ENCODE measurements around the gene ADGRL2.
"Not testable (repeated sequence)": the region's sequence is repeated elsewhere in the genome, so short reads cannot be mapped to it uniquely, and the experiment has no call there.

The ADGRL2 gene

GRCh38 chr1:81850495-81850894, 49.8 kb downstream of the ADGRL2 start:
- no peak for DNase-seq

GRCh38 chr1:81851217-81851616, 50.5 kb downstream of the ADGRL2 start:
- DNase-seq: no peak

- no peak for DNase-seq
These were observed 52.2 kb downstream of the ADGRL2 start for GRCh38 chr1:81852961-81853360.

GRCh38 chr1:81867235-81867634, 66.5 kb downstream of the ADGRL2 start:
- no peak for DNase-seq

- no peak for DNase-seq
These were observed 68.6 kb downstream of the ADGRL2 start for GRCh38 chr1:81869307-81869706.

- not testable (repeated sequence) for DNase-seq
These were observed 70.4 kb downstream of the ADGRL2 start for GRCh38 chr1:81871091-81871490.

- no peak for DNase-seq
These were observed 73.2 kb downstream of the ADGRL2 start for GRCh38 chr1:81873946-81874345.

GRCh38 chr1:81874461-81874860, 73.7 kb downstream of the ADGRL2 start:
- no peak for DNase-seq

GRCh38 chr1:81874940-81875339, 74.2 kb downstream of the ADGRL2 start:
- no peak for DNase-seq

- no peak for DNase-seq
These were observed 76.4 kb downstream of the ADGRL2 start for GRCh38 chr1:81876901-81877733.

GRCh38 chr1:81877940-81878339, 77.2 kb downstream of the ADGRL2 start:
- DNase-seq: no peak

GRCh38 chr1:81878538-81878937, 77.8 kb downstream of the ADGRL2 start:
- no peak for DNase-seq

GRCh38 chr1:81880781-81881180, 80.0 kb downstream of the ADGRL2 start:
- no peak for DNase-seq

GRCh38 chr1:81885291-81885690, 84.6 kb downstream of the ADGRL2 start:
- DNase-seq: no peak

- DNase-seq: not testable (repeated sequence)
These were observed 85.6 kb downstream of the ADGRL2 start for GRCh38 chr1:81886292-81886691.

- no peak for DNase-seq
These were observed 86.8 kb downstream of the ADGRL2 start for GRCh38 chr1:81887421-81888144.

- DNase-seq: no peak
These were observed 88.4 kb downstream of the ADGRL2 start for GRCh38 chr1:81889166-81889565.

- no peak for DNase-seq
These were observed 94.1 kb downstream of the ADGRL2 start for GRCh38 chr1:81894867-81895266.

- no peak for DNase-seq
These were observed 98.6 kb downstream of the ADGRL2 start for GRCh38 chr1:81899214-81899821.

GRCh38 chr1:81907575-81907974, 106.8 kb downstream of the ADGRL2 start:
- DNase-seq: no peak

- no peak for DNase-seq
These were observed 111.6 kb downstream of the ADGRL2 start for GRCh38 chr1:81912383-81912782.

- no peak for DNase-seq
These were observed 115.2 kb downstream of the ADGRL2 start for GRCh38 chr1:81915937-81916336.

GRCh38 chr1:81920245-81920740, 119.6 kb downstream of the ADGRL2 start:
- DNase-seq: peak; percentile 39

- DNase-seq: no peak
These were observed 120.2 kb downstream of the ADGRL2 start for GRCh38 chr1:81920886-81921285.
